Measurements from ENCODE around the gene AGK.

- TF ChIP-seq CTCF (IDR thresholded peaks at IDR 0.05; ENCODE audit: insufficient read depth, low read length, poor library complexity, severe bottlenecking) (no peak), EZH2phosphoT487 (conservative IDR thresholded peaks at IDR 0.05; ENCODE audit: low read length) (no peak)
These were observed 141.9 kb downstream of the AGK start for GRCh38 chr7:141693082-141693481.

Data from SU-DHL-6 (cell line).